ENCODE data around the gene PRR15.

Gene PRR15

DNA sequence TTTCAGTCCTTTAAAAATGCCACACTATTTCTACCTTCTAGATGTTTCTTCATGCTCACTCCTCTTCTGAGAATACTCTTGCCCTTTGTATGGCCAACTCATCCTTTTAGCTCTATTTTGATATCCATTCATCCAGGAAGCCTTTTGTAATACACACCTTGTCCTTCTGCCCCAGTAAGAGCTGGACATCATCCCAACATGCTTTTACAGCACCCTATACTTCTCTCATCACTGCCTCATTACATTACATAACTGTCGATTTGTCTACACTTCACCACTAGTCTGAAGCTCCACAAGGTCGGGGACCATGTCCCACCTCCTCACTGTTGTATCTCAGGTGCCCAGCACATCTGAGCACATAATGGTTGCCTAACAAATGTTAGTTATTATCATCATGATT lies 29.2 kb downstream of the PRR15 start:
- H3K36me3 Mint-ChIP-seq (ENCODE audit: low read depth): no peaks in the 10 kb centered on the region
- ATAC-seq (no peak), DNase-seq (no peak)
- peaks cover 5% of the 10 kb centered on the region for H3K4me1 Mint-ChIP-seq
- no peak overlapping the region for H3K4me3 Mint-ChIP-seq
- H3K9me3 Mint-ChIP-seq: no peaks in the 10 kb centered on the region
- H3K27ac Mint-ChIP-seq: no peak overlapping the region
- H3K27me3 Mint-ChIP-seq: peaks cover 7% of the 10 kb centered on the region

DNA sequence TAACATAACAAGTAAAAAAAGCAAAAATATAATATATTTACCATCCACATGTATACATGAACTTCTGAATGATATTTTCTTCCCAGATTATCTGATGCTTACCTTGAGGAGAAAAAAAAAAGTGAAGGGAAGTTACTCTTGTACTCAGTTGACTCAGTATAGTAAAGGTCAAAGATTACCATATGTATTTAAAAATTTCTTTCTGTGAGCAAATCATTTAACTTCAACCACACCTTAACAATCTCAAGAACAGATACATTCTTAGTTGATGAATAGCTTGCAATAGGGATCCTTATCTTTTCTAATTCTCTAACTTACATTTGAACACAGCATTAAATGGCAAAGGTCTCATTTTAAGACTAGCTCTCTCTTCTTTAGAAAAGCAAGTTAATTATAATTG lies 29.8 kb downstream of the PRR15 start:
- Mint-ChIP-seq H3K27ac (no peak overlapping the region), H3K4me1 (peaks cover 4% of the 10 kb centered on the region), H3K36me3 (ENCODE audit: low read depth) (no peaks in the 10 kb centered on the region), H3K27me3 (peaks cover 7% of the 10 kb centered on the region), H3K4me3 (no peak overlapping the region), H3K9me3 (no peaks in the 10 kb centered on the region)
- ATAC-seq (no peak), DNase-seq (no peak)

DNA sequence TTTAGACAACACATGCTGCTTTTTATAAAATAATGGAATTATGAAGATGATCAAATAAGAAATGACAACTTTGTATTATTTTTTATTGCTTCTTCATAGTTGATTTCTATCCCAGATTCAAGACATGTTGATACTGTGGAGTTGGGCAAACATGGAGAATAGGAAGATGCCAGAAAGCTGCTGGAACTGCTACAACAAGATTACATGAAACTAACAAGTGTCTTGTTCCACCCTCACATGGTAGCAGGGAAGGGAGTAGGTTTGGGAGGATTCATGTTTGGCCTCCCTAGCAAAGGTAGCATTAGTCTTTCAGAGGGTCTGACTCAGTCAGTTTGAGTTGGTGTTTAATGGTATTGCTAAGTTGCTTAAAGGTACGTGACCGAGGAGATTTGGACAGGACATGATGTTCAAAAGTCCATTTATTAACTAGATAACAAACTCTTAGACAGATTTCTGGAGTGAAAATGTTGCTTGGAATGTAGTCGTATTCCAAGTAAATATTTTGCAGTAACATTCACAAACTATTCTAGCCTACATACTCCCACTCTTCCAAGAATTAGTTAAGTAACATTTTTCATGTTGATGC lies 33.1 kb downstream of the PRR15 start:
- H3K4me3 Mint-ChIP-seq: no peak overlapping the region
- no peaks in the 10 kb centered on the region for H3K36me3 Mint-ChIP-seq (ENCODE audit: low read depth)
- H3K27ac Mint-ChIP-seq: no peak overlapping the region
- no peaks in the 10 kb centered on the region for H3K4me1 Mint-ChIP-seq
- no peaks in the 10 kb centered on the region for H3K9me3 Mint-ChIP-seq
- no peak for DNase-seq
- peaks cover 6% of the 10 kb centered on the region for H3K27me3 Mint-ChIP-seq
- ATAC-seq: no peak

DNA sequence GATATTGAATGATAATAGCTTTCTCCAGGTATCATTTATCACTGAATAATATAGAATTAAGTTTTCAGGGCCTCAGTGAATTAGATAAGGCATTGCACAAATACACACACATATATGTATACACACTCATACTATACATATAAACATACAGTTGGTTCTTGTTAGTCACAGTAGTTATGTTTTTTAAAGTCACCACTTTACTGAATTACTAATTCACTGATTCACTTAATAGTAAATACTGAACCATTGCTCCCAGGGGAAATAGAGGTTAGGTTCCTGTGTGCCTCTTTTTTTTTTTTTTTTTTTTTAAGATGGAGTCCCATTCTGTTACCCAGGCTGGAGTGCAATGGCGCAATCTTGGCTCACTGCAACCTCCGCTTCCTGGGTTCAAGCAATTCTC lies 33.6 kb downstream of the PRR15 start:
- Mint-ChIP-seq H3K9me3 (no peaks in the 10 kb centered on the region), H3K36me3 (ENCODE audit: low read depth) (no peaks in the 10 kb centered on the region), H3K4me1 (no peaks in the 10 kb centered on the region), H3K4me3 (no peak overlapping the region), H3K27me3 (peaks cover 6% of the 10 kb centered on the region), H3K27ac (no peak overlapping the region)
- DNase-seq (no peak), ATAC-seq (no peak)

DNA sequence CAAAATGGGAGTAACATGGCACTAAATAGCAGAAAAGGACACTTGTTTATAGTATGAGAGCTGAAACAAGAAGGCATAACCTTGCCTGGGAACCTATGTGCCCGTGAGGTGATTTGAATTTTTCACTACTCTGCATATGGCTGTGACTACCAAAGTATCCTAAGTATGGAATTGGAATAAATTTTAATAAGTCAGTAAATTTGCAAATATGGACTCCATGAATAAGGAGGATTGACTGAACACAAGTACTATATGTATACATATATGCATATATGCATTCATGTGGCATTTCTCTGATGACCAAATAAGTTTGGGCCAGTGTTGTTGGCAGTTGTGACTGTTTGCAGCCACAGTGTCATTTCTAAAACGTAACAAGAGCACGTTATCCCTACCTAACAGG lies 34.5 kb downstream of the PRR15 start:
- peaks cover 6% of the 10 kb centered on the region for H3K27me3 Mint-ChIP-seq
- no peak overlapping the region for H3K27ac Mint-ChIP-seq
- no peak for ATAC-seq
- no peaks in the 10 kb centered on the region for H3K36me3 Mint-ChIP-seq (ENCODE audit: low read depth)
- no peaks in the 10 kb centered on the region for H3K4me1 Mint-ChIP-seq
- no peaks in the 10 kb centered on the region for H3K9me3 Mint-ChIP-seq
- DNase-seq: no peak
- H3K4me3 Mint-ChIP-seq: no peak overlapping the region

DNA sequence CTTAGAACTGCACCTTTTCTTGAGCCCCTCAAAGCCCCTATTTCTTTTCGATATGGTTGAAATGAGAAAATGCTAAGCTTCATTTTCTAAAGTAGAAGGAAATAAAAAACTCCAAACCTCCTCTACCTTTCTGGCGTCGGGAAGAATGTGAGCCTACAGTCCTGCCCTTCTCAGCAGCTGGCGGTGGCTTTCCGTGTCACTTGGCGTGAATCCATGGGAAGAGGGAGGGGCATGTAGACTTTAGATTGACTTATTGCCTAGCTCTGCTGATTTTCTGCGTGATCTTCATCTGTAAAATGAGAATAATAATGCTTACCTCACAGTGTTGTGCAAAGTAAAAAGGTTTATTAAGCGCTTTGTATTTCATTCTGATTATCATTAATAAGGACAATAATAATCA lies 35.0 kb downstream of the PRR15 start:
- H3K27ac Mint-ChIP-seq: no peak overlapping the region
- no peaks in the 10 kb centered on the region for H3K9me3 Mint-ChIP-seq
- no peak for ATAC-seq
- H3K4me3 Mint-ChIP-seq: no peak overlapping the region
- DNase-seq: no peak
- H3K27me3 Mint-ChIP-seq: peaks cover 8% of the 10 kb centered on the region
- H3K4me1 Mint-ChIP-seq: no peaks in the 10 kb centered on the region
- no peaks in the 10 kb centered on the region for H3K36me3 Mint-ChIP-seq (ENCODE audit: low read depth)

DNA sequence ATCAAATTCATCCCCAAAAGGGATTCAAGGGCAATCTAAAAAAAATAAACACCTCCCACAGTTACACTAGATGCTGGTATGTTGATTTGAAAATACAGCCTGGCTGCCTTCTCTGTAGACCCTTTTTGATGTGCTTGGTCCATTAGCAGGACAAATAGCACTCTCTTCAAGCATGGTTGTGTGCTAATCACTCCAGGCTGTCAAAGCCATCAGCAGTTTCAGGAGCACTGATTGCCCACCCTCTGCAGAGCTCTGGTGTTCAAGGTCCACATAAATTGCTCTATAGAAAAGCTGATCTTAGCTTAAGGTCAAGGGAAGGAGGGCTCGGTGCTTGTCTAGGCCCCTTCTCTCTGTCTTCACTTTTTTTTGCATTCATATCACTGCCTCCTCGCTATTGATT lies 35.4 kb downstream of the PRR15 start:
- ATAC-seq (no peak), DNase-seq (no peak)
- Mint-ChIP-seq H3K27me3 (peaks cover 8% of the 10 kb centered on the region), H3K4me1 (no peaks in the 10 kb centered on the region), H3K4me3 (no peak overlapping the region), H3K27ac (no peak overlapping the region), H3K36me3 (ENCODE audit: low read depth) (no peaks in the 10 kb centered on the region), H3K9me3 (no peaks in the 10 kb centered on the region)

DNA sequence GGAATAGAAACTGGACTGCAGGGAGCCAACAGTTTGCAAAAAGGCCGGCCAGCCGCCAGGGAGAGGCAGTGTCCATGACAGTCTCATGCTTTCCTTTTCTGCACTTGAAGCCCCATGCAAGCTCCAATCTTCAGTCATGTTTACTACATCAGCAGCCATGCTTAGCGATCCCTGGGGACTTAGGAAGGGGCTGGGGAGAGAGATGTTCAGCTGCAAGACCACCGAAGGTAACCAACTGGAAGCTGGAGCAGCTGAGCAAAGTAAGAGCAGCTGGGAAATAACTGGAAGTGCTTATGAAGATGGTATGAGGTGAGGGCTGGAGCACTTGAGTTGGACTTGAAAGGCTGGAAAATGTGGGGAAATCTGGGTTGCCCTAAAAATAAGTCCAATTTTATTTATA lies 37.0 kb downstream of the PRR15 start:
- H3K36me3 Mint-ChIP-seq (ENCODE audit: low read depth): no peaks in the 10 kb centered on the region
- no peak overlapping the region for H3K27ac Mint-ChIP-seq
- peaks cover 5% of the 10 kb centered on the region for H3K9me3 Mint-ChIP-seq
- no peaks in the 10 kb centered on the region for H3K4me1 Mint-ChIP-seq
- ATAC-seq (no peak), DNase-seq (no peak)
- no peak overlapping the region for H3K4me3 Mint-ChIP-seq
- H3K27me3 Mint-ChIP-seq: peaks cover 10% of the 10 kb centered on the region

DNA sequence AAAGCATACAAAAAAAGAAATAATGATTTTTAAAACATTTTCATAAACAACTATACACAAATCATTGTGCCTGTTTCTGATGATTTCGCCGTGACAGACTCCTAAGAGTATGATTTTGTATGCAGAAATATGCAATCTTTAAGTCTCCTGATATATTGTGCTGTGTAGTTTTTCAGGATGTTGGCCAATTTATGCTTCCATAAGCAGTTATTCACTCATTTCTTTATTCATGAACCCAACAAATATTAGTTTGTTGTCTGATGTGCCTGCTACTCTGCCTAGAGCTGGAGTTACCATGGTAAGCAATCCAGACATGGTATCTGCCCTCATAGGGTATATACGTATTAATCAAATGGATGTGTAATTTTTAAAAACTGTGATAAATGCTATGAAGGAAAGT lies 40.4 kb downstream of the PRR15 start:
- H3K9me3 Mint-ChIP-seq: peaks cover 5% of the 10 kb centered on the region
- H3K4me3 Mint-ChIP-seq: no peak overlapping the region
- H3K27ac Mint-ChIP-seq: no peak overlapping the region
- H3K36me3 Mint-ChIP-seq (ENCODE audit: low read depth): no peaks in the 10 kb centered on the region
- peaks cover 10% of the 10 kb centered on the region for H3K27me3 Mint-ChIP-seq
- DNase-seq: no peak
- no peak for ATAC-seq
- H3K4me1 Mint-ChIP-seq: no peaks in the 10 kb centered on the region

DNA sequence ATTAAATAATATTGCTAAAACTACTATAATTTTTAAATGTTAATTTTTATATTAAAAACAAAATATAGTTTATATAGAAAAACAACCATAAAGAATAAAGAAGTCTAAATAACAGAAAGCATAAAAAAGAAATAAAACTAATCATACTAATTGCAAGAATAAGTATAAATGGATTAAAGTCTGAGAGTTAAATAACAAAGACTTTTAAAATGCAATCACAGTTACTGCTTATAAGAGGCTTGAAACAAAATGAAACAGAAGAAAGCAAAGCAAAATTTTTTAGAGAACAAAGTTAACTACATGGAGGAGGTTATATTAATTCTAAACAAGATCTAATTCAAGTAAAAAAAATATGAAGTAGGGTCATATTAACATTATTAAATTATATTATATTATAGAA lies 41.1 kb downstream of the PRR15 start:
- peaks cover 5% of the 10 kb centered on the region for H3K9me3 Mint-ChIP-seq
- H3K27me3 Mint-ChIP-seq: peaks cover 10% of the 10 kb centered on the region
- no peaks in the 10 kb centered on the region for H3K4me1 Mint-ChIP-seq
- H3K36me3 Mint-ChIP-seq (ENCODE audit: low read depth): no peaks in the 10 kb centered on the region
- no peak for ATAC-seq
- H3K27ac Mint-ChIP-seq: no peak overlapping the region
- no peak overlapping the region for H3K4me3 Mint-ChIP-seq
- no peak for DNase-seq

DNA sequence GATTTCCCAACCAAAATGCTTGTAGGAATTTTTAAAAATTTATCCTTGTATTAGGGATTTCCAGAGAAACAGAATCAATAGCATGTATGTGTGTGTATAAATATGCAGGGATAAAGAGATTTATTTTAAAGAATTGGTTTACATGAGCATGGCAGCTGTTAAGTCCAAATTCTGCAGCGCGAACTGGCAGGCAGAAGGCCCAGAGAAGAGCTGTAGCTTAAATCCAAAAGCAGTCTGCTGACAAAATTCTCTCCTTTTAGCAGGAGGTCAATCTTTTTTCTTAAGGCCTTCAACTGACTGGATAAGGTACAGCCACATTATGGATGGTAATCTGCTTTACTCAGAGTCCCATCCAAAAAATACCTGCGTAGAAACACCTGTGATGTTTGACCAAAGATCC lies 42.0 kb downstream of the PRR15 start:
- no peak for DNase-seq
- Mint-ChIP-seq H3K27ac (no peak overlapping the region), H3K27me3 (peaks cover 5% of the 10 kb centered on the region), H3K36me3 (ENCODE audit: low read depth) (no peaks in the 10 kb centered on the region), H3K4me1 (no peaks in the 10 kb centered on the region), H3K4me3 (no peak overlapping the region), H3K9me3 (peaks cover 5% of the 10 kb centered on the region)
- no peak for ATAC-seq

DNA sequence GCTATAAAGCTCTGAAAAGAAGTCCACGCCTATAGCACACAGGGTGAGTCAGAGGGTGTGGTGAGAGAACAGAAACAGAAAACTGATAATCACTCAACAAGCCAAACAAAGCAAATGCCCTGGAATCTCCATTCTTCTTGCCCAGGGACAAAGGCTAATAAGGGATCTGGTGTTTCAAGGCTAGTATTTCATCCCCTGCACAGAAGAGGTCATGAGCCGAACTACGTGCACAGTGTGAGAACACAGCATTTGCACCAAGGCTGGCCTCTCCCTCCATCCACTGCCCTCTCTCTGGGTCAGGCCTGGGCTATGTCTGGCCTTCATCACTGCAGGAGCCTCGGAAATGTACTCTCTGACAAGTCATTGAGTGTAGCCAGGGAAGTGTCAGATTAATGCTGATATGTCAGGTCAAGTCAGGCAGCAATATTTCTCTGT lies 42.7 kb downstream of the PRR15 start:
- no peaks in the 10 kb centered on the region for H3K36me3 Mint-ChIP-seq (ENCODE audit: low read depth)
- H3K27ac Mint-ChIP-seq: no peak overlapping the region
- no peaks in the 10 kb centered on the region for H3K4me1 Mint-ChIP-seq
- no peak for DNase-seq
- H3K27me3 Mint-ChIP-seq: peaks cover 4% of the 10 kb centered on the region
- no peak for ATAC-seq
- peaks cover 5% of the 10 kb centered on the region for H3K9me3 Mint-ChIP-seq
- no peak overlapping the region for H3K4me3 Mint-ChIP-seq

DNA sequence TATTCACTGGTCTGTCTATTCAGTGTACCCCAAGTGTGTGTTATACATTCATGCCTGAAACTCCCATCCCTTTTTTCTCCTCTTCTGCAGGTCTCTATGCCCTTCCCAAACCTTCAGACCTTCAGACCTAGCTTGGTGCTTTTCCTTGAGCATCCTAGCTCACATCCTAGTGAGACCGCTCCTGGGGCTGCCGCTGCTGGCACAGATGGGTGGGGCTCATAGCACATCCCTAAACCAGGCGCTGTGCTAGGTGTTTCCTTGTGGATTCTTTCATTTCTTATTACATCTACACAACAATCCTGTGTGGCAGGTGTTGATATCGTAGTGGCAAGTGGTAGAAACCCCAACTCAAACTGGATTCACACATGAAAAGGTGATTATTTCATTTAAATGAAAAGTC lies 43.2 kb downstream of the PRR15 start:
- ATAC-seq (no peak), DNase-seq (no peak)
- no peak overlapping the region for H3K4me3 Mint-ChIP-seq
- H3K27me3 Mint-ChIP-seq: peaks cover 4% of the 10 kb centered on the region
- no peak overlapping the region for H3K27ac Mint-ChIP-seq
- H3K36me3 Mint-ChIP-seq (ENCODE audit: low read depth): no peaks in the 10 kb centered on the region
- no peaks in the 10 kb centered on the region for H3K4me1 Mint-ChIP-seq
- H3K9me3 Mint-ChIP-seq: peaks cover 5% of the 10 kb centered on the region

DNA sequence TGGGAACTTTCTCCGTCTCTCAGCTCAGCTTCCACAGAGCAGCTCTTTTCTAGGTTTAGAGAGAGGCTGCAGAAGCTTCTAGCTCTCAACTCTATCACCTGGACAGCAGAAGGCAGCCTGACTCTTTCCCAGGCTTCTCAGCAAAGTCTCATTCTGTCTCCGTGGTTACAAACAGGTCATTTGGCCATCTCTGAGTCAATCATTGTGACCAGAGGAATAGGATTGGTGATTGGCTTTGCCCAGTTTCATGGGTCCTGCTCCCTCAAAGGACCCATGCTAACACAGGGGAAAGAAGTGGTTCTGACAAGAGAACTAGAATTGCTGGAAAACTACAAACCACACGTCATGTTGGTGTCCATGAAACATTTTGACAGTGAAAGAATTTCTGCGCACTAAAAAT lies 43.6 kb downstream of the PRR15 start:
- no peaks in the 10 kb centered on the region for H3K4me1 Mint-ChIP-seq
- ATAC-seq: no peak
- no peak overlapping the region for H3K4me3 Mint-ChIP-seq
- no peaks in the 10 kb centered on the region for H3K36me3 Mint-ChIP-seq (ENCODE audit: low read depth)
- peaks cover 5% of the 10 kb centered on the region for H3K9me3 Mint-ChIP-seq
- DNase-seq: no peak
- H3K27ac Mint-ChIP-seq: no peak overlapping the region
- H3K27me3 Mint-ChIP-seq: peaks cover 4% of the 10 kb centered on the region

DNA sequence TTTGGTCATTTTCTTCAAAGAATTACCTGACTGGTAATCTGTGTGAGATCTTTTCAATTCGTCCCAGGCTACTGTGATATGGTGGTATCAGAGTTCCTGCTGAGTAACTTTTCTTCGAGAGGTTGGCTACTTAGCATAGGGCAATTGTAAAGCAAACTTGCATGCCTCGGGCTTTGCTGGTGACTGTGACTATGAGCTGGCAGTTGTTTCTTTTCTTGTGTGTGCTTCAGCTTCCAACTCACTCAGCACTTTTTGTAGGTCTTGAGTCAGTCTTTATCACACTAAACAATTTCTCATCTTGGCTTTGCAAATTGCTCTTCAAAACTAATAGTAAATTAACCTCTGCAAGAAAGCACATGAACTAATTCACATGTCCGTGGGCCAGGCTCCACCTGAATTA lies 44.3 kb downstream of the PRR15 start:
- Mint-ChIP-seq H3K9me3 (peaks cover 5% of the 10 kb centered on the region), H3K27me3 (peaks cover 4% of the 10 kb centered on the region), H3K4me1 (no peaks in the 10 kb centered on the region), H3K27ac (no peak overlapping the region), H3K4me3 (no peak overlapping the region), H3K36me3 (ENCODE audit: low read depth) (no peaks in the 10 kb centered on the region)
- ATAC-seq (no peak), DNase-seq (no peak)

Data from activated naive CD8-positive, alpha-beta T cell treated with anti-CD3 and anti-CD28 coated beads, Interleukin-2, amount 50 U/mL, for 24 hours (primary cell).